PC-9 (cell line): ENCODE measurements around the gene NOXO1. TPM values are rescaled to one million over a fixed set of nuclear protein-coding genes. Genes with fewer than 3 reads are reported as not detected.

Source experiments
- BruUV-seq: library from RNA; stranded (reverse); fragments of 400-500 nt; replicated peaks from 2 replicates; lab custom pipeline; 2021; lab: Mats Ljungman, UMichigan
- CTCF ChIA-PET: fragments of 300-600 bp; sonication (Branson Sonifier 250); formaldehyde crosslinking; loops from one replicate; lab custom pipeline; 2022; ENCODE audit warnings: antibody characterized with exemption; lab: Charles Lee
- POLR2A ChIA-PET: fragments of 300-600 bp; sonication (Branson Sonifier 250); formaldehyde crosslinking; loops from one replicate; lab custom pipeline; 2022; ENCODE audit warnings: antibody characterized with exemption; ENCODE audit not compliant: unreplicated experiment; lab: Charles Lee
- DNase-seq, 2 experiments: peaks; one replicate each; pipeline versions ENCODE4 v3.0.0 to v3.0.0-alpha.2; 2015 to 2022; ENCODE audit warnings: mixed read lengths in 1 of 2
- H2AFZ ChIP-seq: fragments of 200-600 bp; sonication (generic); 2 replicates; pipeline ENCODE4 v1.8.1; 2017; ENCODE audit warnings: antibody characterized with exemption
- H3F3A ChIP-seq: fragments of 200-600 bp; sonication (generic); 2 replicates; pipeline ENCODE4 v1.8.1; 2017; ENCODE audit warnings: antibody characterized with exemption, mild to moderate bottlenecking, low read depth; ENCODE audit not compliant: insufficient read depth
- H3K27ac ChIP-seq: fragments of 200-600 bp; sonication (generic); 2 replicates; pipeline ENCODE4 v1.6.1; 2016; ENCODE audit warnings: mixed run types
- H3K27me3 ChIP-seq: fragments of 200-600 bp; sonication (generic); 2 replicates; pipeline ENCODE4 v1.6.1; 2016; ENCODE audit warnings: low read depth, mixed run types; ENCODE audit not compliant: insufficient read depth
- H3K36me3 ChIP-seq: fragments of 200-600 bp; sonication (generic); 2 replicates; pipeline ENCODE4 v1.6.1; 2016; ENCODE audit warnings: low read depth, mixed run types
- H3K4me1 ChIP-seq: fragments of 200-600 bp; sonication (generic); replicated peaks from 2 replicates; pipeline ENCODE4 v1.6.1; 2016; ENCODE audit warnings: mixed run types; ENCODE audit not compliant: insufficient read depth
- H3K4me2 ChIP-seq: fragments of 200-600 bp; sonication (generic); 2 replicates; pipeline ENCODE4 v1.6.1; 2017; ENCODE audit warnings: mixed run types
- H3K4me3 ChIP-seq: fragments of 200-600 bp; sonication (generic); 2 replicates; pipeline ENCODE4 v1.6.1; 2016; ENCODE audit warnings: mixed run types
- H3K79me2 ChIP-seq: fragments of 200-600 bp; sonication (generic); 2 replicates; pipeline ENCODE4 v1.6.1; 2017; ENCODE audit warnings: low read depth, mixed run types
- H3K9me2 ChIP-seq: fragments of 200-600 bp; sonication (generic); 2 replicates; pipeline ENCODE4 v1.8.1; 2017; ENCODE audit warnings: mild to moderate bottlenecking; ENCODE audit not compliant: insufficient read depth
- H3K9me3 ChIP-seq: fragments of 200-600 bp; sonication (generic); 2 replicates; pipeline ENCODE4 v1.8.1; 2016; ENCODE audit warnings: low read depth; ENCODE audit not compliant: insufficient read depth
- H4K20me1 ChIP-seq: fragments of 200-600 bp; sonication (generic); 2 replicates; pipeline ENCODE4 v1.8.1; 2017; ENCODE audit not compliant: insufficient read depth
- CTCF ChIP-seq: fragments of 200-600 bp; sonication (generic); conservative IDR thresholded peaks from 2 replicates; pipeline ENCODE4 v1.6.1; 2017; ENCODE audit warnings: mixed run types, antibody characterized with exemption, mild to moderate bottlenecking, moderate library complexity
- EZH2 ChIP-seq: fragments of 200-600 bp; sonication (generic); IDR thresholded peaks from 2 replicates; pipeline ENCODE4 v1.8.0; 2017; ENCODE audit warnings: antibody characterized with exemption, low read depth
- intact Hi-C: fragments of 100-400 bp; cut with micrococcal nuclease; formaldehyde crosslinking; loops from one replicate; pipeline ENCODE4 v1.10.0; 2022; ENCODE audit not compliant: unreplicated experiment
- total RNA-seq: library from RNA; stranded (reverse); gene quantifications from 2 replicates; pipeline ENCODE4 v1.2.3, GENCODE V29; 2021

NOXO1 gene
- total RNA-seq, 1 experiment from 2014 or later = 11.1 TPM

DNA sequence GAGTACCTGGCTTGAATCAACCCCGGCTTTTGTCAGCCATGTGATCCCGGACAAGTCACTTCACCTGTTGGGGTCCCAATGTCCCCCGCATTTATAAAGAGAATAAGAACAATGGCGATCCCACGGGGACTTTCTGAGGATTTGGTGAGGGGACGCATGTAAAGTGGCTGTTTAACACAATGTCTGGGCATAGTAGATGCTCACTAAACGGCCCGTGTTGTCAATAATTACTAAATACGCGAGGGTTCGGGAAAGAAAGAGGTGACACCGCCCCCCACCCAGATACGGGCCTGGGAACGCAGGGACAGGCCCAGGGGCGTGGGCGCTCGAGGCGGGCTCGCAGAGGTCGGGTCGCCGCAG, 10.3 kb upstream of the NOXO1 start:
- TSS peak; percentile 55 for BruUV-seq
- no peak for DNase-seq
- H3K9me3 ChIP-seq = no peaks in the 10 kb centered on the region
- no peak overlapping the region for H3K4me3 ChIP-seq
- peaks cover 30% of the 10 kb centered on the region for H3K4me1 ChIP-seq
- H2AFZ ChIP-seq = no peak overlapping the region
- intact Hi-C loops = no loop called here
- no peaks in the 10 kb centered on the region for H3K79me2 ChIP-seq
- no peaks in the 10 kb centered on the region for H3K27me3 ChIP-seq
- H3K9me2 ChIP-seq = no peaks in the 10 kb centered on the region
- POLR2A ChIA-PET = no interaction called here
- H3F3A ChIP-seq = peaks cover 68% of the 10 kb centered on the region
- no peak overlapping the region for H3K27ac ChIP-seq
- H3K36me3 ChIP-seq = no peaks in the 10 kb centered on the region
- TF ChIP-seq CTCF (no peak), EZH2 (no peak)
- no peaks in the 10 kb centered on the region for H4K20me1 ChIP-seq
- H3K4me2 ChIP-seq = peak overlapping the region; percentile 24; the same call in 1 of the 2 replicates
- CTCF ChIA-PET = no interaction called here

GRCh38 chr16:1991135-1991551, 9.9 kb upstream of the NOXO1 start:
- intact Hi-C loops = no loop called here
- Histone ChIP-seq H4K20me1 (no peaks in the 10 kb centered on the region), H3K27ac (no peak overlapping the region), H3K27me3 (no peaks in the 10 kb centered on the region), H3K4me3 (no peak overlapping the region), H3K4me1 (peaks cover 32% of the 10 kb centered on the region), H3K9me2 (no peaks in the 10 kb centered on the region), H3F3A (peaks cover 64% of the 10 kb centered on the region), H2AFZ (no peak overlapping the region), H3K79me2 (no peaks in the 10 kb centered on the region), H3K4me2 (no peak overlapping the region), H3K9me3 (no peaks in the 10 kb centered on the region), H3K36me3 (no peaks in the 10 kb centered on the region; the same call in 1 of the 2 replicates)
- no TSS peak for BruUV-seq
- DNase-seq = no peak
- ChIA-PET POLR2A (no interaction called here), CTCF (no interaction called here)
- TF ChIP-seq EZH2 (no peak), CTCF (no peak)

GRCh38 chr16:1990351-1991134, 9.3 kb upstream of the NOXO1 start:
- no peak overlapping the region for H3K27ac ChIP-seq
- peak overlapping the region; percentile 81 for H3K4me2 ChIP-seq
- ChIA-PET POLR2A (no interaction called here), CTCF (no interaction called here)
- intact Hi-C loops = no loop called here
- H3K36me3 ChIP-seq = no peaks in the 10 kb centered on the region; the same call in 1 of the 2 replicates
- H4K20me1 ChIP-seq = no peaks in the 10 kb centered on the region
- peak overlapping the region; percentile 45 for H3K4me3 ChIP-seq
- TSS peak; percentile 17 for BruUV-seq
- H3K79me2 ChIP-seq = peaks cover 4% of the 10 kb centered on the region
- H3K9me2 ChIP-seq = no peaks in the 10 kb centered on the region
- TF ChIP-seq CTCF = no peak
- TF ChIP-seq EZH2 = no peak
- DNase-seq = no peak
- peak overlapping the region; percentile 65; the same call in 1 of the 2 replicates for H2AFZ ChIP-seq
- no peaks in the 10 kb centered on the region for H3K27me3 ChIP-seq
- no peaks in the 10 kb centered on the region for H3K9me3 ChIP-seq
- peaks cover 61% of the 10 kb centered on the region for H3F3A ChIP-seq
- peaks cover 32% of the 10 kb centered on the region for H3K4me1 ChIP-seq
